ENCODE results near the gene EID1.
A peak's percentile ranks its signal among the peaks of the same experiment; 100 is the strongest.

EID1 gene

DNA sequence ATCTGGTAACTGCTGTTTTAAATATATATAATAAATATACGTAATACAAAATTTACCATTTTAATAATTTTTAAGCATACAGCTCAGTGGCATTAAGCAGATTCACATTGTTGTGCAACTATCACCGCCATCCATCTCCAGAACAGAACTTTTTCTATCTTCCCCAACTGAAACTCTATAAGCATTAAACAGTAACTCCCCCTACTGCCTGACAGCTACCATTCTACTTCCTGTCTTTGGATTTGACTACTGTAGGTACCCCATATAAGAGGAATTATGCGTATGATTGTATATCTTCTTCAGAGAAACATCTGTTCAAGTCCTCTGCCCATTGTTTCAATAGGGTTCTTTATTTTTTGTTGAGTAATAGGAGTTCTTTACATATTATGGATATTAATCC, 36.8 kb downstream of the EID1 start:
- no peak overlapping the region for H3K27ac ChIP-seq
- CTCF ChIA-PET: no interaction called here
- no peak for DNase-seq (ENCODE audit: low spot score)
- TF ChIP-seq, protein P1, sequence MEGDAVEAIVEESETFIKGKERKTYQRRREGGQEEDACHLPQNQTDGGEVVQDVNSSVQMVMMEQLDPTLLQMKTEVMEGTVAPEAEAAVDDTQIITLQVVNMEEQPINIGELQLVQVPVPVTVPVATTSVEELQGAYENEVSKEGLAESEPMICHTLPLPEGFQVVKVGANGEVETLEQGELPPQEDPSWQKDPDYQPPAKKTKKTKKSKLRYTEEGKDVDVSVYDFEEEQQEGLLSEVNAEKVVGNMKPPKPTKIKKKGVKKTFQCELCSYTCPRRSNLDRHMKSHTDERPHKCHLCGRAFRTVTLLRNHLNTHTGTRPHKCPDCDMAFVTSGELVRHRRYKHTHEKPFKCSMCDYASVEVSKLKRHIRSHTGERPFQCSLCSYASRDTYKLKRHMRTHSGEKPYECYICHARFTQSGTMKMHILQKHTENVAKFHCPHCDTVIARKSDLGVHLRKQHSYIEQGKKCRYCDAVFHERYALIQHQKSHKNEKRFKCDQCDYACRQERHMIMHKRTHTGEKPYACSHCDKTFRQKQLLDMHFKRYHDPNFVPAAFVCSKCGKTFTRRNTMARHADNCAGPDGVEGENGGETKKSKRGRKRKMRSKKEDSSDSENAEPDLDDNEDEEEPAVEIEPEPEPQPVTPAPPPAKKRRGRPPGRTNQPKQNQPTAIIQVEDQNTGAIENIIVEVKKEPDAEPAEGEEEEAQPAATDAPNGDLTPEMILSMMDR (conservative IDR thresholded peaks at IDR 0.05; ENCODE audit: low read depth): no peak
- POLR2A ChIA-PET (ENCODE audit: low non-redundant PET): no interaction called here

DNA sequence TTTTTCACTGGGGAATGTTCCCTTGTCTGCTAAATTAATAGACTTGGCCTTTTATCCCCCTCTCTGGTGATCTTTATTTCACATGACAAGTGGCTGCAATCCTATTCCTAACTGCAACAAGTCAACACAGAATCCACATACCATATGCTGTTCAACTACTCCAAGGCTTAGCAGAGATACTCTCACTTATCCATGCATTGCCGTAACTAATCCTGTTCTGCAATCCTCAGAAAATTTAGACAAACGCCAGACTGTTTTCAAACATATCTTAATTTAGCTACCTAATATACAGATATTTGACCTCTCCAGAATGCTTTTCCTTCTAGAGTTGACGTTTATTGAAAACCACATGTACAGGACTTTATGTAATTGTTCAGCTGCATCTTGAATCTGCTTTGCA, 37.9 kb downstream of the EID1 start:
- CTCF ChIA-PET: no interaction called here
- POLR2A ChIA-PET (ENCODE audit: low non-redundant PET): no interaction called here
- TF ChIP-seq, protein P1 (conservative IDR thresholded peaks at IDR 0.05; ENCODE audit: low read depth): no peak
- no peak for DNase-seq (ENCODE audit: low spot score)
- no peak overlapping the region for H3K27ac ChIP-seq

DNA sequence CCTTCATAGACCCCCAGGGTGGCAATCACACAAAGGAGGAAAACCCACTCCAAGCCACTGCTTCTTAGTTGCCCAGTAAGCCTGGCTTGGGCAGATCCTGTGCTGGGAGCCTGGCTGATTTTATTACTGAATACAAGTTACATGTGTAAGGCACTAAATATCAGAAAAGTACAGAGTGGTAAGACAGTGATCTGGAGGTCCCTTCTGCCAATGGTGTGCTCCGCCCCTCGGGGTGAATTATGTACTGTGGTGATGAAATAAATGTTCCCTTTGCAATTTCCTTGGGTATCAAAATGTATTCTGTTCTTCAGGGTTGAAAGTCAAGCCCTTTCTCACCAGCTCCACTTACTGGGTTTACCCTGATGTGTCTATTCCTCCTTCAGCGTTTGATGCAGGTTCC, 38.8 kb downstream of the EID1 start:
- ChIA-PET POLR2A (ENCODE audit: low non-redundant PET) (no interaction called here), CTCF (interaction anchor here (0.7 kb wide), 1 partner anchor 8 kb away, joined by 3 read pairs; no protein-coding TSS in a partner anchor)
- DNase-seq (ENCODE audit: low spot score): no peak
- no peak overlapping the region for H3K27ac ChIP-seq
- TF ChIP-seq, protein P1 (conservative IDR thresholded peaks at IDR 0.05; ENCODE audit: low read depth): no peak

DNA sequence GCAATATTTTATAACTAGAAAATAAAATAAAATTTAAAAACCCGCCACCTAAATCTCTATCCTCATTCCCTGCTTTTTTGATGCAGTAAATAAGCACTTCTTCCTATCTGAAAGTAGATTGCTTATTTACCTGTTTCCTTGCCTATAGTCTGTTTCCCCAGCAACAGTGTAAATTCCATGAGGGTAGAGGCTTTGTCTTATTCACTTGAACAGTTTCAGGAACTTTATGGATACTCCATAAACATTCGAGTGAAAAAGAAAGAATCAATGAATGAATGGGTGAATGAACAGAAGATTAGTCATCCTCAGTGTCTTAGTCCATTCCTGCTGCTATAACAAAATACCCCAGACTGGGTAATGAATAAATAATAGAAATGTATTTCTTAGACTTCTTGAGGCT, 44.1 kb downstream of the EID1 start:
- no peak overlapping the region for H3K27ac ChIP-seq
- POLR2A ChIA-PET (ENCODE audit: low non-redundant PET): no interaction called here
- CTCF ChIA-PET: no interaction called here
- no peak for DNase-seq (ENCODE audit: low spot score)
- TF ChIP-seq, protein P1 (conservative IDR thresholded peaks at IDR 0.05; ENCODE audit: low read depth): no peak

DNA sequence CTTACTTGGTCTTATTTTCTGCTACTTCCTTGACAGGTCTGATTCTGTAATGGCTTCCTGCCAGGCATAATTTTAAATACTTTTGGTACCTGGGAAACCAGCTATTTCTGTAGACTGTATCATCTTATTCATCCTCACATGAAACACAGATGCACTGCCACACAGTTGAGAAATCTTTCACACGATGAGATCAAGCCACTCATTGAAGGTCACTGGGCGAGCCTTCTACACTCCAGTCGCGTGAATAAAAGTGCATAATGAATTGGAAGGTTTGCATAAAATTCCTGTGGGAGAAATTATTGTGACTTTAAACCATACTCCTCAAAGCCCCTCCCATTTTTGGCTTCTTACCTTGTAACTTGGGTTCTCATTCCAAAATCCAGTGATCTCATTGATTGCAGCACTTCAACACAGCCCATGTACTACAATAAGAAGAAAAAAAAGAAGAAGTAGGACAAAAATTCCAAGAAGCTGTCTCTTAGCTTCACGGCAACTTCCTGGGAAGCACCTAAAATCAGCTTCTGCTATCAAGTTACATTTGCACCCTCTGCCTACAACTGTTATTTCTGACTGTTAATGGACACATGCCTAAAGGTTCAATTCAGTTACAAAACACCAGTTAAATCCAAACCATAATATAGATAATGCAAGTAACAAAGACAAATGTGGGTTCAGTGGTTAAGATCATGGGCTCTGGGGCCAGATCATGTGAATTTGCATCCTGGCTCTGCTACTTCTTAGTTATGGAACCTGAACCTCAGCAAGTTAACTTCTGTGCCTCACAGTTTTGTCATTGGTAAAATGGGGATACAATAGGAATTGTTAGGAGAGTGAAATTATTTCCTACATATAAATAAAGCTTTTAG, 46.8 kb downstream of the EID1 start:
- TF ChIP-seq, protein P1 (conservative IDR thresholded peaks at IDR 0.05; ENCODE audit: low read depth): no peak
- CTCF ChIA-PET: interaction anchor here (0.5 kb wide), 1 partner anchor 8 kb away, joined by 3 read pairs; no protein-coding TSS in a partner anchor
- no peak for DNase-seq (ENCODE audit: low spot score)
- POLR2A ChIA-PET (ENCODE audit: low non-redundant PET): no interaction called here
- H3K27ac ChIP-seq: no peak overlapping the region

DNA sequence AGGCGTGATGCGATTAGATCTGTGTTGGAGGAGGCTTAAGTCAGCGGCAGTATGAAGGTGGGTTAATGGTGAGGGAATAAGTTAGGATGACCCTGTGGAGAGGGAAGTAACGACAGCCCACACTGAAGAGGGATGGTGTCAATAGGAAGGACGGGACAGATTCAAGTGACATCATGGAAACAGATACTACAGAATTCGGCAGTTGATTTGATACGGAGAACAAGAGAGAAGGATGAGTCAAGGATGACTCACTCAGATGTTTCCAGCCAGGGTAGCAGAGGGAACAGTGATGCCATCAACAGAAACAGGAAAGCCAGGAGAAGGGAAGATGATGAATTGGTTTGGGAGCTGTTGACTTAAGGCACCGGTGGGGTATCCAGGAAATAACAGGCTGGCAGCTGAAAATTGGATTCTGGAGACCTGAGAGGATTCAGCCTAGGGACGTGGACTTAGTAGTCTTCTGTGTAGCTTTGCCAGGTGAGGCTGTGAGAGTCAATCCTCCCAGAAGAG, 47.8 kb downstream of the EID1 start:
- POLR2A ChIA-PET (ENCODE audit: low non-redundant PET): no interaction called here
- CTCF ChIA-PET: interaction anchor here (0.6 kb wide), 1 partner anchor 536 kb away, joined by 4 read pairs; no protein-coding TSS in a partner anchor
- TF ChIP-seq, protein P1 (conservative IDR thresholded peaks at IDR 0.05; ENCODE audit: low read depth): no peak
- H3K27ac ChIP-seq: no peak overlapping the region
- peak; percentile 83 for DNase-seq (ENCODE audit: low spot score)
